ENCODE data around the gene CTCFL. TPM values are rescaled to one million over a fixed set of nuclear protein-coding genes. Genes with fewer than 3 reads are reported as not detected.
"Not testable (repeated sequence)": the region's sequence is repeated elsewhere in the genome, so short reads cannot be mapped to it uniquely, and the experiment has no call there.

The CTCFL gene
- total and polyA plus RNA-seq, 2 donors (not counting 1 experiment from before 2014, with no cell fraction given) = not detected

- Histone ChIP-seq H4K20me1 (ENCODE audit: control insufficient read depth, extremely low read depth, insufficient read depth, low read length) (no peaks in the 10 kb centered on the region), H2AFZ (ENCODE audit: low read length) (no peak overlapping the region), H3K27me3 (ENCODE audit: control insufficient read depth, insufficient read depth, low read length) (no peaks in the 10 kb centered on the region), H3K4me2 (ENCODE audit: extremely low read depth, insufficient read depth, low read length) (no peak overlapping the region), H3K4me3 (replicated peaks in 1 of 4; ENCODE audit: control extremely low read depth in 1 of 4, insufficient read depth in 1 of 4, low read depth in 3 of 4, low read length in 4 of 4) (no peak overlapping the region), H3K9ac (ENCODE audit: insufficient read depth, low read length) (no peak overlapping the region), H3K79me2 (ENCODE audit: control insufficient read depth, insufficient read depth, low read length) (no peaks in the 10 kb centered on the region), H3K36me3 (ENCODE audit: control insufficient read depth, insufficient read depth, low read length) (no peaks in the 10 kb centered on the region), H3K4me1 (ENCODE audit: control insufficient read depth, extremely low read depth, insufficient read depth, low read length) (no peaks in the 10 kb centered on the region), H3K27ac (ENCODE audit: insufficient read depth, low read length) (no peak overlapping the region), H3K9me3 (ENCODE audit: control insufficient read depth, insufficient read depth, low read depth, low read length) (no peaks in the 10 kb centered on the region)
- no peak for TF ChIP-seq EZH2 (IDR thresholded peaks at IDR 0.05; ENCODE audit: low read length, missing control alignments)
- no peak for TF ChIP-seq CTCF (conservative IDR thresholded peaks at IDR 0.05 in 1 of 2, IDR thresholded peaks at IDR 0.05 in 1 of 2; ENCODE audit: low read depth in 1 of 2, low read length in 2 of 2)
- DNase-seq (ENCODE audit: low read depth in 2 of 2) = no peak
Observed at GRCh38 chr20:57491373-57491772, 33.6 kb downstream of the CTCFL start.

GRCh38 chr20:57488277-57488676 lies 36.7 kb downstream of the CTCFL start:
- not testable (repeated sequence) for H3K9me3 ChIP-seq (ENCODE audit: control insufficient read depth, insufficient read depth, low read depth, low read length); DNase-seq (ENCODE audit: low read depth in 2 of 2); H3K36me3 ChIP-seq (ENCODE audit: control insufficient read depth, insufficient read depth, low read length); H4K20me1 ChIP-seq (ENCODE audit: control insufficient read depth, extremely low read depth, insufficient read depth, low read length); H3K27ac ChIP-seq (ENCODE audit: insufficient read depth, low read length); H3K4me2 ChIP-seq (ENCODE audit: extremely low read depth, insufficient read depth, low read length); H3K27me3 ChIP-seq (ENCODE audit: control insufficient read depth, insufficient read depth, low read length); H3K9ac ChIP-seq (ENCODE audit: insufficient read depth, low read length); H2AFZ ChIP-seq (ENCODE audit: low read length); H3K4me3 ChIP-seq (replicated peaks in 1 of 4; ENCODE audit: control extremely low read depth in 1 of 4, insufficient read depth in 1 of 4, low read depth in 3 of 4, low read length in 4 of 4); H3K4me1 ChIP-seq (ENCODE audit: control insufficient read depth, extremely low read depth, insufficient read depth, low read length); H3K79me2 ChIP-seq (ENCODE audit: control insufficient read depth, insufficient read depth, low read length)

GRCh38 chr20:57485770-57486169 lies 39.2 kb downstream of the CTCFL start:
- H3K9me3 ChIP-seq (ENCODE audit: control insufficient read depth, insufficient read depth, low read depth, low read length) = no peaks in the 10 kb centered on the region
- TF ChIP-seq EZH2 (IDR thresholded peaks at IDR 0.05; ENCODE audit: low read length, missing control alignments) = no peak
- no peak for TF ChIP-seq CTCF (conservative IDR thresholded peaks at IDR 0.05 in 1 of 2, IDR thresholded peaks at IDR 0.05 in 1 of 2; ENCODE audit: low read depth in 1 of 2, low read length in 2 of 2)
- no peak for DNase-seq (ENCODE audit: low read depth in 2 of 2)
- no peak overlapping the region for H3K4me2 ChIP-seq (ENCODE audit: extremely low read depth, insufficient read depth, low read length)
- H3K27me3 ChIP-seq (ENCODE audit: control insufficient read depth, insufficient read depth, low read length) = peaks cover 5% of the 10 kb centered on the region
- H2AFZ ChIP-seq (ENCODE audit: low read length) = no peak overlapping the region
- no peak overlapping the region for H3K4me3 ChIP-seq (replicated peaks in 1 of 4; ENCODE audit: control extremely low read depth in 1 of 4, insufficient read depth in 1 of 4, low read depth in 3 of 4, low read length in 4 of 4)
- H4K20me1 ChIP-seq (ENCODE audit: control insufficient read depth, extremely low read depth, insufficient read depth, low read length) = no peaks in the 10 kb centered on the region
- no peaks in the 10 kb centered on the region for H3K79me2 ChIP-seq (ENCODE audit: control insufficient read depth, insufficient read depth, low read length)
- H3K4me1 ChIP-seq (ENCODE audit: control insufficient read depth, extremely low read depth, insufficient read depth, low read length) = no peaks in the 10 kb centered on the region
- H3K9ac ChIP-seq (ENCODE audit: insufficient read depth, low read length) = no peak overlapping the region
- no peak overlapping the region for H3K27ac ChIP-seq (ENCODE audit: insufficient read depth, low read length)
- H3K36me3 ChIP-seq (ENCODE audit: control insufficient read depth, insufficient read depth, low read length) = no peaks in the 10 kb centered on the region

Data from fibroblast of lung (primary cell).